ENCODE data around the gene DCPS. TPM values are rescaled to one million over a fixed set of nuclear protein-coding genes. Genes with fewer than 3 reads are reported as not detected.
A peak's percentile ranks its signal among the peaks of the same experiment; 100 is the strongest.

DCPS gene
- total and polyA plus RNA-seq, 2 of the 4 experiments (the other 2 are of a cell fraction), result 19.7 to 34.8 TPM

GRCh38 chr11:126336138-126336541 lies 32.3 kb downstream of the DCPS start:
- H4K20me1 ChIP-seq (ENCODE audit: insufficient read depth, low read length), result peaks cover 4% of the 10 kb centered on the region; the same call in 1 of the 2 replicates
- H3K9ac ChIP-seq (ENCODE audit: low read depth, low read length), result no peak overlapping the region
- H3K9me3 ChIP-seq (ENCODE audit: control insufficient read depth, insufficient read depth, low read length), result no peaks in the 10 kb centered on the region
- no peak overlapping the region for H3K14ac ChIP-seq (replicated peaks; ENCODE audit: low read depth, low read length)
- in situ Hi-C loops (cut with MboI; ENCODE audit: low sequenced_read_pairs) (no loop called here), intact Hi-C loops (cut with micrococcal nuclease) (no loop called here), dilution Hi-C loops (cut with HindIII; ENCODE audit: low sequenced_read_pairs, unreplicated experiment) (no loop called here)
- CTCF ChIA-PET, result no interaction called here
- H3K23ac ChIP-seq (ENCODE audit: low read depth, low read length), result no peak overlapping the region; the same call in 1 of the 2 replicates
- H3K4me1 ChIP-seq (ENCODE audit: control insufficient read depth, insufficient read depth, low read length), result peaks cover 12% of the 10 kb centered on the region
- H3K9me1 ChIP-seq (ENCODE audit: insufficient read depth, low read length), result peaks cover 22% of the 10 kb centered on the region
- TF ChIP-seq BHLHE40 (IDR thresholded peaks at IDR 0.05; ENCODE audit: low read depth, low read length) (no peak), MAZ (IDR thresholded peaks at IDR 0.05; ENCODE audit: borderline replicate concordance, low read depth, low read length) (no peak), CEBPB (IDR thresholded peaks at IDR 0.05; ENCODE audit: low read depth, low read length) (no peak), USF2 (IDR thresholded peaks at IDR 0.05; ENCODE audit: low read depth, low read length) (no peak), CTCF (conservative IDR thresholded peaks at IDR 0.05; ENCODE audit: low read depth, low read length) (no peak), ELK1 (IDR thresholded peaks at IDR 0.05; ENCODE audit: borderline replicate concordance, low read depth, low read length) (no peak), RCOR1 (IDR thresholded peaks at IDR 0.05; ENCODE audit: insufficient replicate concordance, low read length) (no peak), CHD1 (IDR thresholded peaks at IDR 0.05; ENCODE audit: low read depth, low read length) (no peak), MAFK (IDR thresholded peaks at IDR 0.05; ENCODE audit: low read depth, low read length) (no peak), RFX5 (IDR thresholded peaks at IDR 0.05; ENCODE audit: low read depth, low read length) (no peak), MXI1 (IDR thresholded peaks at IDR 0.05; ENCODE audit: borderline replicate concordance, low read depth, low read length) (no peak), FOS (IDR thresholded peaks at IDR 0.05; ENCODE audit: low read depth, low read length) (no peak), SMC3 (IDR thresholded peaks at IDR 0.05; ENCODE audit: low read depth, low read length) (no peak)
- H2AFZ ChIP-seq (replicated peaks; ENCODE audit: low read length, poor library complexity), result no peak overlapping the region
- POLR2A ChIA-PET (ENCODE audit: unreplicated experiment), result no interaction called here
- H3K36me3 ChIP-seq (ENCODE audit: control insufficient read depth, insufficient read depth, low read length), result peaks cover 7% of the 10 kb centered on the region; the same call in 1 of the 2 replicates
- WGBS, 2 experiments (ENCODE audit: extremely low coverage in 2 of 2, insufficient read length in 1 of 2), result 100% methylated on average over 3 of the region's 8 CpGs; no CpG with 5 or more reads in 1 of the 2 experiments
- H2BK120ac ChIP-seq (ENCODE audit: low read depth, low read length), result no peak overlapping the region
- BruUV-seq (replicated peaks), result no TSS peak
- H2BK20ac ChIP-seq (ENCODE audit: low read depth, low read length), result no peak overlapping the region
- no peak overlapping the region for H4K5ac ChIP-seq (ENCODE audit: low read depth, low read length)
- H4K91ac ChIP-seq (ENCODE audit: insufficient read depth, low read depth, low read length), result no peak overlapping the region
- no peak overlapping the region for H3K18ac ChIP-seq (ENCODE audit: low read depth, low read length)
- DNase-seq, result no peak
- H2AK9ac ChIP-seq (replicated peaks; ENCODE audit: low read depth, low read length, poor library complexity), result peak overlapping the region; percentile 9
- no peak overlapping the region for H4K8ac ChIP-seq (ENCODE audit: low read depth in 2 of 2, low read length in 2 of 2)
- no peak overlapping the region for H3K4ac ChIP-seq (ENCODE audit: low read depth, low read length)
- H2BK5ac ChIP-seq (ENCODE audit: low read depth, low read length, poor library complexity, severe bottlenecking), result no peak overlapping the region
- H3K4me2 ChIP-seq (ENCODE audit: low read depth, low read length), result no peak overlapping the region
- no peak overlapping the region for H2AK5ac ChIP-seq (ENCODE audit: low read depth, low read length)
- H3K27me3 ChIP-seq (ENCODE audit: control insufficient read depth, insufficient read depth, low read length), result no peaks in the 10 kb centered on the region
- H2BK15ac ChIP-seq (ENCODE audit: low read depth, low read length), result no peak overlapping the region
- no peak for ATAC-seq (ENCODE audit: low read depth)
- H3K27ac ChIP-seq (ENCODE audit: insufficient read depth, low read length), result no peak overlapping the region
- no peak overlapping the region for H3K4me3 ChIP-seq (ENCODE audit: insufficient read depth, low read depth, low read length)
- H3K79me1 ChIP-seq (ENCODE audit: low read depth in 1 of 2, low read length in 2 of 2), result peaks cover 0 to 8% of the 10 kb centered on the region in 2 experiments; a peak in 1 of 4 replicates
- no peak overlapping the region for H3K56ac ChIP-seq (ENCODE audit: extremely low read depth, insufficient read depth, low read length)

All from IMR-90 (cell line).